SK-N-SH treated with all-trans-retinoic acid at 6 μM for 48 hours (cell line): Measurements from ENCODE around the gene SYN1.

Experiments used
- ATAC-seq: fragments of 200-7000 bp; cut with Tn5 transposase; 3 replicates; pipeline ENCODE4 v1.9.1; 2020; ENCODE audit warnings: mild to moderate bottlenecking, moderate library complexity
- ARNTL ChIP-seq: fragments of 450-650 bp; formaldehyde crosslinking; IDR thresholded peaks from 2 replicates; pipeline ENCODE4 v1.5.0; 2020; ENCODE audit warnings: low read depth, mild to moderate bottlenecking, moderate library complexity, borderline replicate concordance
- BACH2 ChIP-seq: fragments of 250-450 bp; sonication (Bioruptor Pico); IDR thresholded peaks from 2 replicates; pipeline ENCODE4 v1.9.0; 2021; ENCODE audit warnings: mild to moderate bottlenecking, borderline replicate concordance
- CSDC2 ChIP-seq: fragments of 250-450 bp; sonication (Bioruptor Pico); IDR thresholded peaks from 2 replicates; pipeline ENCODE4 v1.5.0; 2020; ENCODE audit warnings: mild to moderate bottlenecking, moderate library complexity
- ESRRG ChIP-seq: fragments of 250-450 bp; sonication (Bioruptor Pico); IDR thresholded peaks from 2 replicates; pipeline ENCODE4 v1.6.1; 2021; ENCODE audit warnings: mild to moderate bottlenecking
- GLIS3 ChIP-seq: fragments of 250-450 bp; sonication (Bioruptor Pico); IDR thresholded peaks from 2 replicates; pipeline ENCODE4 v1.5.0; 2020; ENCODE audit warnings: mild to moderate bottlenecking, moderate library complexity
- ISL1 ChIP-seq: fragments of 250-450 bp; sonication (Bioruptor Pico); IDR thresholded peaks from 2 replicates; pipeline ENCODE4 v2.1.2; 2022; ENCODE audit warnings: mild to moderate bottlenecking, moderate library complexity
- OSR1 ChIP-seq: fragments of 250-450 bp; sonication (Bioruptor Pico); IDR thresholded peaks from 2 replicates; pipeline ENCODE4 v1.8.0; 2022; ENCODE audit warnings: moderate library complexity, mild to moderate bottlenecking, inconsistent platforms
- PPARA ChIP-seq: fragments of 250-450 bp; sonication (Bioruptor Pico); IDR thresholded peaks from 2 replicates; pipeline ENCODE4 v1.5.0; 2020; ENCODE audit warnings: mild to moderate bottlenecking, borderline replicate concordance
- RARB ChIP-seq: fragments of 250-450 bp; sonication (Bioruptor Pico); IDR thresholded peaks from 2 replicates; pipeline ENCODE4 v1.8.0; 2021; ENCODE audit warnings: mild to moderate bottlenecking, moderate library complexity
- SNAI2 ChIP-seq: fragments of 250-450 bp; sonication (Bioruptor Pico); IDR thresholded peaks from 2 replicates; pipeline ENCODE4 v1.5.0; 2020; ENCODE audit warnings: mild to moderate bottlenecking, moderate library complexity
- TCF4 ChIP-seq: fragments of 250-450 bp; sonication (Bioruptor Pico); IDR thresholded peaks from 2 replicates; pipeline ENCODE4 v1.8.0; 2021; ENCODE audit warnings: mild to moderate bottlenecking, moderate library complexity, borderline replicate concordance
- TOX ChIP-seq: fragments of 250-450 bp; sonication (Bioruptor Pico); IDR thresholded peaks from 2 replicates; pipeline ENCODE4 v1.8.0; 2021; ENCODE audit warnings: mild to moderate bottlenecking, moderate library complexity, borderline replicate concordance
- ZC3H10 ChIP-seq: fragments of 250-450 bp; sonication (Bioruptor Pico); IDR thresholded peaks from 2 replicates; pipeline ENCODE4 v1.5.1; 2021; ENCODE audit warnings: mild to moderate bottlenecking, moderate library complexity
- ZFP3 ChIP-seq: fragments of 250-450 bp; sonication (Bioruptor Pico); IDR thresholded peaks from 2 replicates; pipeline ENCODE4 v1.5.0; 2020; ENCODE audit warnings: mild to moderate bottlenecking, moderate library complexity
- ZNF565 ChIP-seq: fragments of 450-650 bp; formaldehyde crosslinking; conservative IDR thresholded peaks from 2 replicates; pipeline ENCODE4 v1.5.0; 2020; ENCODE audit warnings: low read depth, mild to moderate bottlenecking, moderate library complexity
- ZNF70 ChIP-seq: fragments of 450-650 bp; formaldehyde crosslinking; IDR thresholded peaks from 2 replicates; pipeline ENCODE4 v1.5.0; 2020; ENCODE audit warnings: mild to moderate bottlenecking, moderate library complexity
- ZNF8 ChIP-seq: fragments of 450-650 bp; formaldehyde crosslinking; IDR thresholded peaks from 2 replicates; pipeline ENCODE4 v1.5.0; 2020; ENCODE audit warnings: mild to moderate bottlenecking, moderate library complexity
- TF ChIP-seq, protein P1 (sequence below): fragments of 250-450 bp; sonication (Bioruptor Pico); IDR thresholded peaks from 2 replicates; pipeline ENCODE4 v1.8.0; 2020; ENCODE audit warnings: mild to moderate bottlenecking, moderate library complexity, borderline replicate concordance
- TF ChIP-seq, protein P2 (sequence below): fragments of 250-450 bp; sonication (Bioruptor Pico); IDR thresholded peaks from 2 replicates; pipeline ENCODE4 v1.5.0; 2020; ENCODE audit warnings: mild to moderate bottlenecking, moderate library complexity
- TF ChIP-seq, protein P3 (sequence below): fragments of 250-450 bp; sonication (Bioruptor Pico); IDR thresholded peaks from 2 replicates; pipeline ENCODE4 v1.5.1; 2021; ENCODE audit warnings: mild to moderate bottlenecking, moderate library complexity
- TF ChIP-seq, protein P4 (sequence below): fragments of 250-450 bp; sonication (Bioruptor Pico); IDR thresholded peaks from 2 replicates; pipeline ENCODE4 v1.5.1; 2020; ENCODE audit warnings: low read depth, mild to moderate bottlenecking, moderate library complexity
- TF ChIP-seq, protein P5 (sequence below): fragments of 250-450 bp; sonication (Bioruptor Pico); IDR thresholded peaks from 2 replicates; pipeline ENCODE4 v1.8.0; 2021; ENCODE audit warnings: low read depth, mild to moderate bottlenecking, moderate library complexity, borderline replicate concordance

SYN1 gene

DNA sequence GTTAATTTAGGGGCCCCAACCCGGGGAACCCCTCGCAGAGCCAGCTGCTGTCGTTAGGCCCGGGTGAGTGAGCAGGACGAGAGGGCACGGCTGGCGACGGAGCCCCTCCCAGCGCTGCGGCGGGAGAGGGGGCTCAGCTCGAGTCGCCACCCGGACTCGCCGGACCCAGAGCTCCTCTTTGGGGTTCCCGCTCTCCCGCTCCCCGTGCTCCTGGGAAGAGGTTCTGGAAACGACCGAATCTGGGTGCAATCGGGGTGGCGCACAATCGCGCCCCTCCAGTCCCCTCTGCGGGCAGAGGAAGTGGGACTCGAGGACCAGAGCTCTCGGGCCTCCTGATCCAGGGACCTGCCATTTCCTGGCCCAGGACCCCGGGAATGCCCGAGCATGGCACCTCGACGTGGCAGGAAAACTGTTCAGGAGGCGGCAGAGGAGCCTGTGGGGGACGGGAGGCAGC is 95.9 kb downstream of the SYN1 start:
- ATAC-seq: peak; percentile 53

DNA sequence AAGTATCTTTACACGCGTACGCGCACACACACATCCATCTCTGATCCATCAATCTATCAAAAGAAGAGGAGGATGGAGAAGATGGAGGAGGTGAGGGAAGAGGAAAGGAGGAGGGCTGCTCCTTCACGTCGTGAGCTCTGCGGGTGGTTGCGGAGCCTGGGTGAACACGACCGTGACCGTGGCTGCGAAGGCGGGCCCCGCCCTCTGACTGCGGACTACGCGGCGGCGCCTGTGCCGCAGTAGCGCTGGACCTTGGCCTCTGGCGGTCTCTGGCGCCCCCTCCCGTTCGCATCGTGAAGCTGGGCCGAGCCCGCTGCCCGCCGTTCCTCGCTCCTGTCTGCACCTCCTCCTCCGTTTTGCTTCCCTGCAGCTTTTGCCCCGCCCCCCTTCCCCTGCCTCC is 96.4 kb downstream of the SYN1 start:
- peak; percentile 100 for ATAC-seq
- TF ChIP-seq GLIS3 (CRISPR knock-in tag) (no peak), ARNTL (CRISPR knock-in tag) (no peak), SNAI2 (no peak), ESRRG (CRISPR knock-in tag) (no peak), ZNF70 (CRISPR knock-in tag) (no peak), ISL1 (no peak), CSDC2 (CRISPR knock-in tag) (no peak), ZNF8 (CRISPR knock-in tag) (no peak), PPARA (CRISPR knock-in tag) (no peak), TCF4 (CRISPR knock-in tag) (no peak), ZNF565 (CRISPR knock-in tag) (no peak), ZC3H10 (no peak), ZFP3 (CRISPR knock-in tag) (no peak), TOX (CRISPR knock-in tag) (no peak), RARB (CRISPR knock-in tag) (no peak), BACH2 (CRISPR knock-in tag) (no peak)
- TF ChIP-seq, protein P1, sequence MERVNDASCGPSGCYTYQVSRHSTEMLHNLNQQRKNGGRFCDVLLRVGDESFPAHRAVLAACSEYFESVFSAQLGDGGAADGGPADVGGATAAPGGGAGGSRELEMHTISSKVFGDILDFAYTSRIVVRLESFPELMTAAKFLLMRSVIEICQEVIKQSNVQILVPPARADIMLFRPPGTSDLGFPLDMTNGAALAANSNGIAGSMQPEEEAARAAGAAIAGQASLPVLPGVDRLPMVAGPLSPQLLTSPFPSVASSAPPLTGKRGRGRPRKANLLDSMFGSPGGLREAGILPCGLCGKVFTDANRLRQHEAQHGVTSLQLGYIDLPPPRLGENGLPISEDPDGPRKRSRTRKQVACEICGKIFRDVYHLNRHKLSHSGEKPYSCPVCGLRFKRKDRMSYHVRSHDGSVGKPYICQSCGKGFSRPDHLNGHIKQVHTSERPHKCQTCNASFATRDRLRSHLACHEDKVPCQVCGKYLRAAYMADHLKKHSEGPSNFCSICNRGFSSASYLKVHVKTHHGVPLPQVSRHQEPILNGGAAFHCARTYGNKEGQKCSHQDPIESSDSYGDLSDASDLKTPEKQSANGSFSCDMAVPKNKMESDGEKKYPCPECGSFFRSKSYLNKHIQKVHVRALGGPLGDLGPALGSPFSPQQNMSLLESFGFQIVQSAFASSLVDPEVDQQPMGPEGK (CRISPR knock-in tag): no peak
- TF ChIP-seq, protein P2, sequence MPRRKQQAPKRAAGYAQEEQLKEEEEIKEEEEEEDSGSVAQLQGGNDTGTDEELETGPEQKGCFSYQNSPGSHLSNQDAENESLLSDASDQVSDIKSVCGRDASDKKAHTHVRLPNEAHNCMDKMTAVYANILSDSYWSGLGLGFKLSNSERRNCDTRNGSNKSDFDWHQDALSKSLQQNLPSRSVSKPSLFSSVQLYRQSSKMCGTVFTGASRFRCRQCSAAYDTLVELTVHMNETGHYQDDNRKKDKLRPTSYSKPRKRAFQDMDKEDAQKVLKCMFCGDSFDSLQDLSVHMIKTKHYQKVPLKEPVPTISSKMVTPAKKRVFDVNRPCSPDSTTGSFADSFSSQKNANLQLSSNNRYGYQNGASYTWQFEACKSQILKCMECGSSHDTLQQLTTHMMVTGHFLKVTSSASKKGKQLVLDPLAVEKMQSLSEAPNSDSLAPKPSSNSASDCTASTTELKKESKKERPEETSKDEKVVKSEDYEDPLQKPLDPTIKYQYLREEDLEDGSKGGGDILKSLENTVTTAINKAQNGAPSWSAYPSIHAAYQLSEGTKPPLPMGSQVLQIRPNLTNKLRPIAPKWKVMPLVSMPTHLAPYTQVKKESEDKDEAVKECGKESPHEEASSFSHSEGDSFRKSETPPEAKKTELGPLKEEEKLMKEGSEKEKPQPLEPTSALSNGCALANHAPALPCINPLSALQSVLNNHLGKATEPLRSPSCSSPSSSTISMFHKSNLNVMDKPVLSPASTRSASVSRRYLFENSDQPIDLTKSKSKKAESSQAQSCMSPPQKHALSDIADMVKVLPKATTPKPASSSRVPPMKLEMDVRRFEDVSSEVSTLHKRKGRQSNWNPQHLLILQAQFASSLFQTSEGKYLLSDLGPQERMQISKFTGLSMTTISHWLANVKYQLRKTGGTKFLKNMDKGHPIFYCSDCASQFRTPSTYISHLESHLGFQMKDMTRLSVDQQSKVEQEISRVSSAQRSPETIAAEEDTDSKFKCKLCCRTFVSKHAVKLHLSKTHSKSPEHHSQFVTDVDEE (CRISPR knock-in tag): no peak
- TF ChIP-seq, protein P3, sequence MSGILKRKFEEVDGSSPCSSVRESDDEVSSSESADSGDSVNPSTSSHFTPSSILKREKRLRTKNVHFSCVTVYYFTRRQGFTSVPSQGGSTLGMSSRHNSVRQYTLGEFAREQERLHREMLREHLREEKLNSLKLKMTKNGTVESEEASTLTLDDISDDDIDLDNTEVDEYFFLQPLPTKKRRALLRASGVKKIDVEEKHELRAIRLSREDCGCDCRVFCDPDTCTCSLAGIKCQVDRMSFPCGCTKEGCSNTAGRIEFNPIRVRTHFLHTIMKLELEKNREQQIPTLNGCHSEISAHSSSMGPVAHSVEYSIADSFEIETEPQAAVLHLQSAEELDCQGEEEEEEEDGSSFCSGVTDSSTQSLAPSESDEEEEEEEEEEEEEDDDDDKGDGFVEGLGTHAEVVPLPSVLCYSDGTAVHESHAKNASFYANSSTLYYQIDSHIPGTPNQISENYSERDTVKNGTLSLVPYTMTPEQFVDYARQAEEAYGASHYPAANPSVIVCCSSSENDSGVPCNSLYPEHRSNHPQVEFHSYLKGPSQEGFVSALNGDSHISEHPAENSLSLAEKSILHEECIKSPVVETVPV: no peak

More for the DNA sequence above, 95.9 kb downstream of the SYN1 start:
- TF ChIP-seq, protein P4, sequence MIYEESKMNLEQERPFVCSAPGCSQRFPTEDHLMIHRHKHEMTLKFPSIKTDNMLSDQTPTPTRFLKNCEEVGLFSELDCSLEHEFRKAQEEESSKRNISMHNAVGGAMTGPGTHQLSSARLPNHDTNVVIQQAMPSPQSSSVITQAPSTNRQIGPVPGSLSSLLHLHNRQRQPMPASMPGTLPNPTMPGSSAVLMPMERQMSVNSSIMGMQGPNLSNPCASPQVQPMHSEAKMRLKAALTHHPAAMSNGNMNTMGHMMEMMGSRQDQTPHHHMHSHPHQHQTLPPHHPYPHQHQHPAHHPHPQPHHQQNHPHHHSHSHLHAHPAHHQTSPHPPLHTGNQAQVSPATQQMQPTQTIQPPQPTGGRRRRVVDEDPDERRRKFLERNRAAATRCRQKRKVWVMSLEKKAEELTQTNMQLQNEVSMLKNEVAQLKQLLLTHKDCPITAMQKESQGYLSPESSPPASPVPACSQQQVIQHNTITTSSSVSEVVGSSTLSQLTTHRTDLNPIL (CRISPR knock-in tag): no peak
- TF ChIP-seq ZFP3 (CRISPR knock-in tag) (no peak), ZNF8 (CRISPR knock-in tag) (no peak), OSR1 (CRISPR knock-in tag) (no peak), ZNF565 (CRISPR knock-in tag) (no peak), TCF4 (CRISPR knock-in tag) (no peak), TOX (CRISPR knock-in tag) (no peak), PPARA (CRISPR knock-in tag) (no peak), GLIS3 (CRISPR knock-in tag) (no peak), SNAI2 (no peak), BACH2 (CRISPR knock-in tag) (no peak)
- TF ChIP-seq, protein P5, sequence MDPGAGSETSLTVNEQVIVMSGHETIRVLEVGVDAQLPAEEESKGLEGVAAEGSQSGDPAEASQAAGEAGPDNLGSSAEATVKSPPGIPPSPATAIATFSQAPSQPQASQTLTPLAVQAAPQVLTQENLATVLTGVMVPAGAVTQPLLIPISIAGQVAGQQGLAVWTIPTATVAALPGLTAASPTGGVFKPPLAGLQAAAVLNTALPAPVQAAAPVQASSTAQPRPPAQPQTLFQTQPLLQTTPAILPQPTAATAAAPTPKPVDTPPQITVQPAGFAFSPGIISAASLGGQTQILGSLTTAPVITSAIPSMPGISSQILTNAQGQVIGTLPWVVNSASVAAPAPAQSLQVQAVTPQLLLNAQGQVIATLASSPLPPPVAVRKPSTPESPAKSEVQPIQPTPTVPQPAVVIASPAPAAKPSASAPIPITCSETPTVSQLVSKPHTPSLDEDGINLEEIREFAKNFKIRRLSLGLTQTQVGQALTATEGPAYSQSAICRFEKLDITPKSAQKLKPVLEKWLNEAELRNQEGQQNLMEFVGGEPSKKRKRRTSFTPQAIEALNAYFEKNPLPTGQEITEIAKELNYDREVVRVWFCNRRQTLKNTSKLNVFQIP (CRISPR knock-in tag): no peak
